Ishikawa (cell line): ENCODE results near the gene KIZ.

Experiments
- CEBPB ChIP-seq: IDR thresholded peaks from 2 replicates; pipeline ENCODE4 v1.6.1; 2012
- CREB1 ChIP-seq: IDR thresholded peaks from 2 replicates; pipeline ENCODE4 v1.6.1; 2012; ENCODE audit warnings: low read depth
- EGR1 ChIP-seq: IDR thresholded peaks from 2 replicates; pipeline ENCODE4 v1.6.1; 2012
- EP300 ChIP-seq: IDR thresholded peaks from 2 replicates; pipeline ENCODE4 v1.6.1; 2012; ENCODE audit warnings: borderline replicate concordance
- FOXM1 ChIP-seq: IDR thresholded peaks from 2 replicates; pipeline ENCODE4 v1.6.1; 2012; ENCODE audit warnings: low read depth, borderline replicate concordance
- NFIC ChIP-seq: IDR thresholded peaks from 2 replicates; pipeline ENCODE4 v1.6.1; 2012
- RAD21 ChIP-seq: IDR thresholded peaks from 2 replicates; pipeline ENCODE4 v1.6.1; 2012; ENCODE audit warnings: low read depth
- TAF1 ChIP-seq: IDR thresholded peaks from 2 replicates; pipeline ENCODE4 v1.6.1; 2012; ENCODE audit warnings: low read depth, mild to moderate bottlenecking
- TCF12 ChIP-seq: IDR thresholded peaks from 2 replicates; pipeline ENCODE4 v1.6.1; 2012; ENCODE audit warnings: low read depth
- TEAD4 ChIP-seq: IDR thresholded peaks from 2 replicates; pipeline ENCODE4 v1.6.1; 2012
- YY1 ChIP-seq: IDR thresholded peaks from 2 replicates; pipeline ENCODE4 v1.6.1; 2012; ENCODE audit warnings: low read depth
- ZBTB7A ChIP-seq: IDR thresholded peaks from 2 replicates; pipeline ENCODE4 v1.6.1; 2012; ENCODE audit warnings: low read depth
- TF ChIP-seq, protein P1 (sequence below): IDR thresholded peaks from 2 replicates; pipeline ENCODE4 v1.6.1; 2012; ENCODE audit warnings: low read depth, mild to moderate bottlenecking
- TF ChIP-seq, protein P2 (sequence below): IDR thresholded peaks from 2 replicates; pipeline ENCODE4 v1.6.1; 2012
- TF ChIP-seq, protein P3 (sequence below): IDR thresholded peaks from 2 replicates; pipeline ENCODE4 v1.6.1; 2012

KIZ gene

DNA sequence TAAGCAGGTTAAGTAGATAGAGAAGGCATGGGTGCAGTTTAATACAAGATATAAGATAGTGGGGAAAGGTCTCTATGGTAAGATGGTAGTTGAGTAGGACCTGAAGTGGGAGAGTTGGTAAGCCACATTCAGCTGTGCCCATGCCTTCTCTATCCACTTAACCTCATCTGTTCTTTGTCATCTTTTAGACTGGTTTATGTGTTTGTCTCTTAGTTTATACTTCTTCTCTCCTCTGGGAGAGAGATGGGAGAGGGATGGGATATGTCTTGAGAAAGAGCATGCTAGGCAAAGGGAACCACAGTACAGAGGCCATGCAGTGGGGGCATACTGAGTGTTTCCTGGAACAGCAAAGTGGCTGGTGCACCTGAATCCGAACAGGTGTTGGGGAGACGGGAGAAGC is 46.7 kb downstream of the KIZ start:
- no peak for TF ChIP-seq CREB1
- TF ChIP-seq YY1 = no peak
- TF ChIP-seq ZBTB7A = no peak
- no peak for TF ChIP-seq TAF1
- no peak for TF ChIP-seq CEBPB
- TF ChIP-seq TEAD4 = no peak
- TF ChIP-seq, protein P1, sequence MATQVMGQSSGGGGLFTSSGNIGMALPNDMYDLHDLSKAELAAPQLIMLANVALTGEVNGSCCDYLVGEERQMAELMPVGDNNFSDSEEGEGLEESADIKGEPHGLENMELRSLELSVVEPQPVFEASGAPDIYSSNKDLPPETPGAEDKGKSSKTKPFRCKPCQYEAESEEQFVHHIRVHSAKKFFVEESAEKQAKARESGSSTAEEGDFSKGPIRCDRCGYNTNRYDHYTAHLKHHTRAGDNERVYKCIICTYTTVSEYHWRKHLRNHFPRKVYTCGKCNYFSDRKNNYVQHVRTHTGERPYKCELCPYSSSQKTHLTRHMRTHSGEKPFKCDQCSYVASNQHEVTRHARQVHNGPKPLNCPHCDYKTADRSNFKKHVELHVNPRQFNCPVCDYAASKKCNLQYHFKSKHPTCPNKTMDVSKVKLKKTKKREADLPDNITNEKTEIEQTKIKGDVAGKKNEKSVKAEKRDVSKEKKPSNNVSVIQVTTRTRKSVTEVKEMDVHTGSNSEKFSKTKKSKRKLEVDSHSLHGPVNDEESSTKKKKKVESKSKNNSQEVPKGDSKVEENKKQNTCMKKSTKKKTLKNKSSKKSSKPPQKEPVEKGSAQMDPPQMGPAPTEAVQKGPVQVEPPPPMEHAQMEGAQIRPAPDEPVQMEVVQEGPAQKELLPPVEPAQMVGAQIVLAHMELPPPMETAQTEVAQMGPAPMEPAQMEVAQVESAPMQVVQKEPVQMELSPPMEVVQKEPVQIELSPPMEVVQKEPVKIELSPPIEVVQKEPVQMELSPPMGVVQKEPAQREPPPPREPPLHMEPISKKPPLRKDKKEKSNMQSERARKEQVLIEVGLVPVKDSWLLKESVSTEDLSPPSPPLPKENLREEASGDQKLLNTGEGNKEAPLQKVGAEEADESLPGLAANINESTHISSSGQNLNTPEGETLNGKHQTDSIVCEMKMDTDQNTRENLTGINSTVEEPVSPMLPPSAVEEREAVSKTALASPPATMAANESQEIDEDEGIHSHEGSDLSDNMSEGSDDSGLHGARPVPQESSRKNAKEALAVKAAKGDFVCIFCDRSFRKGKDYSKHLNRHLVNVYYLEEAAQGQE = no peak
- no peak for TF ChIP-seq RAD21
- no peak for TF ChIP-seq FOXM1
- TF ChIP-seq EP300 = no peak
- no peak for TF ChIP-seq EGR1

DNA sequence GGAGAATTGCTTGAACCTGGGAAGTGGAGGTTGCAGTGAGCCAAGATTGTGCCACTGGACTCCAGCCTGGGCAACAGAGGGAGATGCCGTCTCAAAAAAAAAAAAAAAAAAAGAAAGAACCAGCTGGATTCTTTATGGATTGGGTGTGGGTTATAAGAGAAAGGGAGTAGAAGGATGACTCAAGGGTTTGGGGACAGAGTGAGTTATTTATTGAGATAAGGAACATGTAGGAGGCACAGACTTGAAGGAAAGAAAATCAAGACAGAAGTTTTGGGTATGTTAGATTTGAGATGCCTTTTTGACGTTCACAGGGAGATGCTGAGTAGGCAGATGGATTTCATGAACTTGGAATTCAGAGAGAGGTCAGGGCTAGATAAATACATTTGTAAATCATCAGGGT is 47.6 kb downstream of the KIZ start:
- TF ChIP-seq EP300 (no peak), YY1 (no peak), TEAD4 (no peak)
- TF ChIP-seq, protein P2, sequence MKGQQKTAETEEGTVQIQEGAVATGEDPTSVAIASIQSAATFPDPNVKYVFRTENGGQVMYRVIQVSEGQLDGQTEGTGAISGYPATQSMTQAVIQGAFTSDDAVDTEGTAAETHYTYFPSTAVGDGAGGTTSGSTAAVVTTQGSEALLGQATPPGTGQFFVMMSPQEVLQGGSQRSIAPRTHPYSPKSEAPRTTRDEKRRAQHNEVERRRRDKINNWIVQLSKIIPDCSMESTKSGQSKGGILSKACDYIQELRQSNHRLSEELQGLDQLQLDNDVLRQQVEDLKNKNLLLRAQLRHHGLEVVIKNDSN = no peak

DNA sequence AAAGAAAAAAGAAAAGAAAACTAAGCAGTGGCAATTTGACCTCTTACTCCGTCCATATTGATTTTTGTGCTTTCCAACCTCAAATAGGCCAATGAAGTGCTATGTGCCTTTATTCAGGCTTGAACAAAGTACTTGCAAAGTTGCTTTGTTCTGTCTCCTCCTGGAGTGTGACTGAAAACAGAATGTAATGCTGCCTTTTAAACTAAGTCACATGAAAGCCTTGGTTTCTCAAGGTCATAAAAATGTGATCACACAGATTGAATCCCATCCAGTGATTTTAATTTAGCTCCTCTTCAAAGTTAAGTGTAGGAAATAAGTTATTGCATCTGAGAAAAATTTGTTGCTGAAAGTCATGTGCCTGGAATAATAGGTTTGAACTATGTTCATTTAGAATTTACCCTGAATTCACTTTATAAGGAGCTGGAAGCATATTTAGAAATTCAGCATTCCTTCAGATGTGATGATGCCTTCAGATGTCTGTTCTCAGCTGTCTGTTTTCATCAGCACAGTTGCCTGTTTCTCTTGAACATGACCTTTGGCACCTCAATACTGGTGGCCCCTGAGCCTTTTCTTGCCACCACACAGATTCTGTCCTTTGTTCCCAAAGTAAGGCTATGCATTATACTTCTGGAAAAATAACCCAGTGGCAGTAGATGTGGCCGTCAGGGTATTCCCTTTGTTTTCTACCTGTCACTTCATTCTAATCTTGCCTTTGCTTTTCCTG is 48.8 kb downstream of the KIZ start:
- no peak for TF ChIP-seq ZBTB7A
- TF ChIP-seq, protein P2 = no peak
- no peak for TF ChIP-seq EP300
- TF ChIP-seq TAF1 = no peak
- no peak for TF ChIP-seq YY1
- no peak for TF ChIP-seq CEBPB
- TF ChIP-seq, protein P3, sequence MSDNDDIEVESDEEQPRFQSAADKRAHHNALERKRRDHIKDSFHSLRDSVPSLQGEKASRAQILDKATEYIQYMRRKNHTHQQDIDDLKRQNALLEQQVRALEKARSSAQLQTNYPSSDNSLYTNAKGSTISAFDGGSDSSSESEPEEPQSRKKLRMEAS = no peak
- no peak for TF ChIP-seq TCF12
- no peak for TF ChIP-seq NFIC

DNA sequence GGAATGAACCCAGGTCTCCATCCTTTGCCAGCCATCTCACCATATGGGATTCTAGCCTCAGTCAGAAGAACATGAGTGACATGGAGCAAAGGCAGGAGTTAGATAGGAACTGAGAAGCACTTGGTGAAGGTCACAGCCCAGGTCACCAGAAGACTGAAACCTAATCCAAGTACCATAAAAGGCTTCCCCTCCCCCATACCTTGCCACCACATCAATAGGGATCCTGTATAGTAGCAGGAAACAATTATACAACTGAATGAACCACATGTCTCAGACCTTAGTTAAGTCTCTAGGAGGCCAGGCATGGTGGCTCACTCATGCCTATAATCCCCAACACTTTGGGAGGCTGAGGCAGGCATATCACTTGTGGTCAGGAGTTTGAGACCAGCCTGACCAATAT is 49.6 kb downstream of the KIZ start:
- TF ChIP-seq, protein P2 = no peak

DNA sequence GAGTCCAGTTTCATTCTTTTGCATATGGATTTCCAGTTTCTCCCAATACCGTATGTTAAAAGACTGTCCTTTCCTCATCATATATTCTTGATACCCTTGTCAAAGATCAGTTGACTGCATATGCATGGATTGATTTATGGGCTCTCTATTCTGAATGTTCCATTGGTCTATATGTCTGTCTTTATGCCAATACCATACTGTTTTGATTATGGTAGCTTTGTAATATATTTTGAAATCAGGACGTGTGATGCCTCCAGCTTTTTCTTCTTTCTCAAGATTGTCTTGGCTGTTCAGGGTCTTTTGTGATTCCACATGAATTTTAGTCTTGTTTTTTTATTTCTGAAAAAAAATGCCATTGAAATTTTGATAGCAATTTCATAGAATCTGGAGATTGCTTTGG is 51.9 kb downstream of the KIZ start:
- TF ChIP-seq CREB1 (no peak), EP300 (no peak), CEBPB (no peak), FOXM1 (no peak), NFIC (no peak)
- TF ChIP-seq, protein P2 = no peak
- TF ChIP-seq, protein P3 = no peak
- TF ChIP-seq, protein P1 = no peak

DNA sequence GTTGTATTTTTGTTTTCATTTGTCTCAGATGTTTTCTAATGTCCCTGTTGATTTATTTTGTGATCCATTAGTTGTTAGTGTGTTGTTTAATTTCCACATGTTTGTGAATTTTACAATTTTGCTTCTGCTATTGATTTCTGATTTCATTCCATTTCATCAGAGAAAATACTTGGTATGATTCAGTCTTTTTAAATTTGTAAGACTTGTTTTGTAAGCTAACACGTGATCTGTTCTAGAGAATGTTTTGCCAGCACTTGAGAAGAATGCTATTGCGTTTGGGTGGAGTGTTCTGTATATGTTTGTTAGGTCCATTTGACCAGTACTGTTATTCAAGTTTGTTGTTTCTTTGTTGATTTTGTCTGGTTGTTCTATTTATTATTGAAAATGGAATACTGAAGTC is 53.9 kb downstream of the KIZ start:
- no peak for TF ChIP-seq YY1
- TF ChIP-seq NFIC = no peak
- TF ChIP-seq, protein P3 = no peak
- TF ChIP-seq CREB1 = no peak
- TF ChIP-seq TAF1 = no peak
- no peak for TF ChIP-seq RAD21
- TF ChIP-seq CEBPB = no peak
- no peak for TF ChIP-seq TCF12
- TF ChIP-seq FOXM1 = no peak
- TF ChIP-seq, protein P1 = no peak
- TF ChIP-seq ZBTB7A = no peak
- TF ChIP-seq EP300 = no peak
- TF ChIP-seq TEAD4 = no peak
- TF ChIP-seq EGR1 = no peak
- TF ChIP-seq, protein P2 = no peak
